GM12801 (cell line): ENCODE data around the gene FBXW9.

ENCODE experiments used
- TF ChIP-seq, protein P1 (sequence below): IDR thresholded peaks from one replicate; pipeline ENCODE4 v1.5.1; 2011; ENCODE audit warnings: control low read depth; ENCODE audit not compliant: insufficient read length; ENCODE audit errors: extremely low read depth

FBXW9 gene

DNA sequence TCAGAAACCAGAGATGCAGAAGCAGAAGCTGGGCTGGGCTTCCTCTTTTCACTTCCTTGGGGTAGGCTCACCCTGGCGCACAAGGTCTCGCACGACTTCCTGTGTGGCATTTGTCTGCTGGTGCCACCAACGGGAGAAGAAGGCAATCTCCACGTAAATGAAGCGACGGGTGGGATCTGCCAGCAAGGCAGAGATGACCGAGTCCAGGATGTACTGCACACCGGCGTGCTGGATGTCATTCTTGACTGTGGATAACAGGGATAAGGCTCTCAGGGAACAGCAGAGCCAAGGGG is 31.2 kb downstream of the FBXW9 start:
- TF ChIP-seq, protein P1, sequence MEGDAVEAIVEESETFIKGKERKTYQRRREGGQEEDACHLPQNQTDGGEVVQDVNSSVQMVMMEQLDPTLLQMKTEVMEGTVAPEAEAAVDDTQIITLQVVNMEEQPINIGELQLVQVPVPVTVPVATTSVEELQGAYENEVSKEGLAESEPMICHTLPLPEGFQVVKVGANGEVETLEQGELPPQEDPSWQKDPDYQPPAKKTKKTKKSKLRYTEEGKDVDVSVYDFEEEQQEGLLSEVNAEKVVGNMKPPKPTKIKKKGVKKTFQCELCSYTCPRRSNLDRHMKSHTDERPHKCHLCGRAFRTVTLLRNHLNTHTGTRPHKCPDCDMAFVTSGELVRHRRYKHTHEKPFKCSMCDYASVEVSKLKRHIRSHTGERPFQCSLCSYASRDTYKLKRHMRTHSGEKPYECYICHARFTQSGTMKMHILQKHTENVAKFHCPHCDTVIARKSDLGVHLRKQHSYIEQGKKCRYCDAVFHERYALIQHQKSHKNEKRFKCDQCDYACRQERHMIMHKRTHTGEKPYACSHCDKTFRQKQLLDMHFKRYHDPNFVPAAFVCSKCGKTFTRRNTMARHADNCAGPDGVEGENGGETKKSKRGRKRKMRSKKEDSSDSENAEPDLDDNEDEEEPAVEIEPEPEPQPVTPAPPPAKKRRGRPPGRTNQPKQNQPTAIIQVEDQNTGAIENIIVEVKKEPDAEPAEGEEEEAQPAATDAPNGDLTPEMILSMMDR: no peak

- TF ChIP-seq, protein P1: no peak
Observed at GRCh38 chr19:12664406-12665280, 31.8 kb downstream of the FBXW9 start.

DNA sequence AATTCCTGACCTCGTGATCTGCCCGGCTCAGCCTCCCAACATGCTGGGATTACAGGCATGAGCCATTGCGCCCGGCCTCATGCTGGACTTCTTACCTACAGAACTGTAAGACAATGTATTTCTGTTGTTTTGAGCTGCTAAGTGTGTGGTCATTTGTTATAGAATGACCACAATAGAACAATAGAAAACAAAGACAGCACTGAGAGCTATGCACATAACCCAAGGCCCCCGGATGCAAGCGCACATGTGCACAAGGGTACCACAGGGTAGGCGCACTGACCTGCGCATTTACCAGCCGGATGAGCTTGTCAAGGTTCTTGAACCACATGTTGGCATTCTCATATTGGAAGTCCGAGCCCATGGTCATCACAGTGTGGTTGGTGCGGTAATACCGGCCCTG is 35.5 kb downstream of the FBXW9 start:
- TF ChIP-seq, protein P1: no peak

GRCh38 chr19:12657966-12658365 is 38.5 kb downstream of the FBXW9 start:
- TF ChIP-seq, protein P1: no peak

DNA sequence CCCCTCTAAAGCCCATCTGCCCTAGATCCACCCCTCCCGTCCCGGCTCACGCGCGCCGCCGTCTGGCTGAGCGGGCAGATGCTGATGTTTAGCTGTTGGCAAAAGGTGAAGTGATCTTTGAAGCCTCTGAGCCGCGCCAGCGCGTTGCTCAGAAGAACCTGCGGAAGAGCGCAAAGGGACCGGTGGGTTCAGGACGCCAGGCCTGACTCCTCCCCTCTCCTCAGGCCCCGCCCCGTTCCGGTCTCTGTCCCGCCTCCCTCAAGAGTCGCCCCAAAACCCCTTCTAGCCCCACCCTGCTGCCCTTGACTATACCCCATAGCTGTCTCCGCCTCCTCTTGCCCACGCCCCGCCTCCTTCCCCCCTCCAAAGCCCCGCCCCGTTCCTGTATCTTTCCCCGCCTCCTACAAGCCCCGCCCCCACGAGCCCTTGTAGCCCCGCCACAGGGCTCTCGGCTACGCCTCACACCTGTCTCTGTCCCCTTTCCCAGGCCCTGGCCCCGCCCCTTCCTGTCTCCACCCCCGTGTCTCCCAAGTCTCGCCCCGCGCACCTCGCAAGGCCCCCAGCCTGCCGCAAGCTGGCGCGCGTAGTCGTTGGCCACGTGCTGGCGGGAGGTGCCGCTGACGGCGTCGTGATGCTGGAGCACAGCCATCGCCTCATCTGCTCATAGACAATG is 39.4 kb downstream of the FBXW9 start:
- TF ChIP-seq, protein P1: no peak

DNA sequence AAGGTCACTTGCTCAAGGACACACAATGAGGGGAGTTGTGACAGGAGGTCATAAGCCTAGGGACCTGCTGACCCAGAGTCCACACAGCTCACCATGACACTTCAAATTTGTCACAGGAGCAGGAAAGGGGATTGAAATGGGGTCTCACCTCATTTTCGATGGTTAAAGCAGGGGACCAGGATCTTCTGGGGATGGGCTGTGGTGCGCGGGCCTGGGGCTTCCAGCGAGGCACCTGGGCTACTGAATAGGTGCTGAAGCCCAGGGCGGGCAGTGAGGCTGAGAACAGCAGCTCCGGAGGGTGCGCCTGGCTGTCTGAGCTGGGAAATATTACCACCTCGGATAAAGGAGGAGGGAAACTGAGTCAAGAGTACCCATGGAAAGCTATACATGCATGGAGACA is 40.9 kb downstream of the FBXW9 start:
- TF ChIP-seq, protein P1: no peak

GRCh38 chr19:12652219-12652618 is 44.2 kb downstream of the FBXW9 start:
- TF ChIP-seq, protein P1: no peak
